Activated CD4-positive, alpha-beta T cell treated with anti-CD3 and anti-CD28 coated beads, Interleukin-2, amount 50 U/mL, for 48 hours (primary cell): ENCODE measurements around the gene VTCN1.
"Not testable (repeated sequence)": the region's sequence is repeated elsewhere in the genome, so short reads cannot be mapped to it uniquely, and the experiment has no call there.

Source experiments
- DNase-seq, 2 experiments: peaks; one replicate each; pipeline ENCODE4 v3.0.0-alpha.2; 2020

VTCN1 gene

GRCh38 chr1:117210831-117211261 lies at the start of gene VTCN1:
VTCN1 (minus strand) TSS chr1:117210927; CDS start chr1:117210855, 72 bp downstream.
- DNase-seq: no peak

GRCh38 chr1:117258791-117259190 lies 48.1 kb upstream of the VTCN1 start:
- DNase-seq: no peak

GRCh38 chr1:117258075-117258474 lies 47.3 kb upstream of the VTCN1 start:
- not testable (repeated sequence) for DNase-seq

- no peak for DNase-seq
Observed at GRCh38 chr1:117257291-117257690, 46.6 kb upstream of the VTCN1 start.

GRCh38 chr1:117250061-117250606 lies 39.4 kb upstream of the VTCN1 start:
- no peak for DNase-seq

- no peak for DNase-seq
Observed at GRCh38 chr1:117244971-117245370, 34.2 kb upstream of the VTCN1 start.

- DNase-seq: no peak
Observed at GRCh38 chr1:117244306-117244705, 33.6 kb upstream of the VTCN1 start.

- no peak for DNase-seq
Observed at GRCh38 chr1:117241512-117241911, 30.8 kb upstream of the VTCN1 start.

GRCh38 chr1:117240547-117240946 lies 29.8 kb upstream of the VTCN1 start:
- no peak for DNase-seq

- DNase-seq: no peak
Observed at GRCh38 chr1:117239467-117239866, 28.7 kb upstream of the VTCN1 start.

- DNase-seq: no peak
Observed at GRCh38 chr1:117237726-117238381, 27.1 kb upstream of the VTCN1 start.

- DNase-seq: no peak
Observed at GRCh38 chr1:117235863-117236465, 25.2 kb upstream of the VTCN1 start.

GRCh38 chr1:117232531-117232930 lies 21.8 kb upstream of the VTCN1 start:
- DNase-seq: no peak

- no peak for DNase-seq
Observed at GRCh38 chr1:117231748-117232373, 21.1 kb upstream of the VTCN1 start.

GRCh38 chr1:117231312-117231711 lies 20.6 kb upstream of the VTCN1 start:
- DNase-seq: no peak

- no peak for DNase-seq
Observed at GRCh38 chr1:117229217-117229616, 18.5 kb upstream of the VTCN1 start.

- DNase-seq: no peak
Observed at GRCh38 chr1:117225931-117226330, 15.2 kb upstream of the VTCN1 start.

- DNase-seq: no peak
Observed at GRCh38 chr1:117216718-117217117, 6.0 kb upstream of the VTCN1 start.

- no peak for DNase-seq
Observed at GRCh38 chr1:117215733-117216462, 5.2 kb upstream of the VTCN1 start.

GRCh38 chr1:117215019-117215418 lies 4.3 kb upstream of the VTCN1 start:
- DNase-seq: no peak

- no peak for DNase-seq
Observed at GRCh38 chr1:117213046-117213445, 2.3 kb upstream of the VTCN1 start.

- no peak for DNase-seq
Observed at GRCh38 chr1:117210386-117210785, 341 bp downstream of the VTCN1 start.

- DNase-seq: no peak
Observed at GRCh38 chr1:117209094-117209493, 1.6 kb downstream of the VTCN1 start.
